ENCODE data around the gene UVRAG. TPM values are rescaled to one million over a fixed set of nuclear protein-coding genes. Genes with fewer than 3 reads are reported as not detected.

Gene UVRAG
- total and polyA plus RNA-seq, 2 donors from 2014 or later, result 7.2 to 27.9 TPM

- H3K4me1 ChIP-seq (ENCODE audit: control insufficient read depth in 2 of 3, insufficient read depth in 2 of 3, low read depth in 1 of 3, low read length in 3 of 3), result no peaks in the 10 kb centered on the region
- no peak overlapping the region for H3K9ac ChIP-seq (ENCODE audit: low read length in 3 of 3)
- intact Hi-C loops (cut with DNase I), result no loop called here
- H3K4me3 ChIP-seq (ENCODE audit: low read length in 3 of 3), result no peak overlapping the region
- TF ChIP-seq CTCF (IDR thresholded peaks at IDR 0.05; ENCODE audit: borderline replicate concordance, extremely low read depth, insufficient read depth), result no peak
- DNase-seq (peak in 1 of 5 donors; percentile 37), FAIRE-seq (no peak)
- H3K36me3 ChIP-seq (ENCODE audit: control insufficient read depth in 2 of 3, insufficient read depth in 3 of 3, low read length in 3 of 3), result no peaks in the 10 kb centered on the region
- H3K27ac ChIP-seq (ENCODE audit: low read depth in 2 of 2, low read length in 2 of 2), result no peak overlapping the region
- H3K9me3 ChIP-seq (ENCODE audit: control insufficient read depth in 2 of 3, insufficient read depth in 1 of 3, low read length in 3 of 3), result no peaks in the 10 kb centered on the region
- no peaks in the 10 kb centered on the region for H3K27me3 ChIP-seq (ENCODE audit: control insufficient read depth, insufficient read depth, low read length)
Observed at GRCh38 chr11:76160856-76161255, 345.8 kb downstream of the UVRAG start.

GRCh38 chr11:76161261-76161961 lies 346.4 kb downstream of the UVRAG start:
- intact Hi-C loops (cut with DNase I), result no loop called here
- H3K36me3 ChIP-seq (ENCODE audit: control insufficient read depth in 2 of 3, insufficient read depth in 3 of 3, low read length in 3 of 3), result no peaks in the 10 kb centered on the region
- no peak for FAIRE-seq
- TF ChIP-seq CTCF (IDR thresholded peaks at IDR 0.05; ENCODE audit: borderline replicate concordance, extremely low read depth, insufficient read depth), result no peak
- no peak overlapping the region for H3K27ac ChIP-seq (ENCODE audit: low read depth in 2 of 2, low read length in 2 of 2)
- no peaks in the 10 kb centered on the region for H3K9me3 ChIP-seq (ENCODE audit: control insufficient read depth in 2 of 3, insufficient read depth in 1 of 3, low read length in 3 of 3)
- no peaks in the 10 kb centered on the region for H3K4me1 ChIP-seq (ENCODE audit: control insufficient read depth in 2 of 3, insufficient read depth in 2 of 3, low read depth in 1 of 3, low read length in 3 of 3)
- no peaks in the 10 kb centered on the region for H3K27me3 ChIP-seq (ENCODE audit: control insufficient read depth, insufficient read depth, low read length)
- no peak overlapping the region for H3K4me3 ChIP-seq (ENCODE audit: low read length in 3 of 3)
- DNase-seq, result peak; percentile 41 to 75 (median 61)
- no peak overlapping the region for H3K9ac ChIP-seq (ENCODE audit: low read length in 3 of 3)

GRCh38 chr11:76162336-76163288 lies 347.6 kb downstream of the UVRAG start:
- intact Hi-C loops (cut with DNase I), result no loop called here
- H3K4me1 ChIP-seq (ENCODE audit: control insufficient read depth in 2 of 3, insufficient read depth in 2 of 3, low read depth in 1 of 3, low read length in 3 of 3), result no peaks in the 10 kb centered on the region
- peak; percentile 46 to 70 (median 53) for DNase-seq
- no peak overlapping the region for H3K27ac ChIP-seq (ENCODE audit: low read depth in 2 of 2, low read length in 2 of 2)
- H3K9ac ChIP-seq (ENCODE audit: low read length in 3 of 3), result no peak overlapping the region
- H3K27me3 ChIP-seq (ENCODE audit: control insufficient read depth, insufficient read depth, low read length), result no peaks in the 10 kb centered on the region
- FAIRE-seq, result no peak
- TF ChIP-seq CTCF (IDR thresholded peaks at IDR 0.05; ENCODE audit: borderline replicate concordance, extremely low read depth, insufficient read depth), result no peak
- H3K9me3 ChIP-seq (ENCODE audit: control insufficient read depth in 2 of 3, insufficient read depth in 1 of 3, low read length in 3 of 3), result no peaks in the 10 kb centered on the region
- H3K4me3 ChIP-seq (ENCODE audit: low read length in 3 of 3), result no peak overlapping the region
- H3K36me3 ChIP-seq (ENCODE audit: control insufficient read depth in 2 of 3, insufficient read depth in 3 of 3, low read length in 3 of 3), result no peaks in the 10 kb centered on the region

All from kidney (tissue), 14 donors.